Caco-2 (cell line): Measurements from ENCODE around the gene PDE10A. TPM values are rescaled to one million over a fixed set of nuclear protein-coding genes. Genes with fewer than 3 reads are reported as not detected.

Source experiments
- BruUV-seq: library from RNA; stranded (reverse); fragments of 400-500 nt; replicated peaks from 2 replicates; lab custom pipeline; 2021; lab: Mats Ljungman, UMichigan
- CTCF ChIA-PET: fragments of 300-600 bp; sonication (Branson Sonifier 250); formaldehyde crosslinking; loops from one replicate; lab custom pipeline; 2022; ENCODE audit warnings: antibody characterized with exemption; lab: Charles Lee
- POLR2A ChIA-PET: fragments of 300-600 bp; sonication (Branson Sonifier 250); formaldehyde crosslinking; loops from one replicate; lab custom pipeline; 2022; ENCODE audit warnings: antibody characterized with exemption; lab: Charles Lee
- DNase-seq, 2 experiments: peaks; one replicate each; pipeline versions ENCODE4 v3.0.0 to v3.0.0-alpha.2; 2020 to 2022
- H3K27me3 ChIP-seq: replicated peaks from 2 replicates; pipeline ENCODE4 v1.6.0; 2011; ENCODE audit warnings: low read length; ENCODE audit not compliant: control insufficient read depth, insufficient read depth
- H3K36me3 ChIP-seq: 2 replicates; pipeline ENCODE4 v1.5.1; 2011; ENCODE audit warnings: low read length; ENCODE audit not compliant: control insufficient read depth, insufficient read depth
- H3K4me1 ChIP-seq: fragments of 250-450 bp; sonication (Bioruptor Pico); 2 replicates; pipeline ENCODE4 v1.5.1; 2020; ENCODE audit warnings: mild to moderate bottlenecking
- H3K4me3 ChIP-seq: 2 replicates; pipeline ENCODE4 v1.5.1; 2011; ENCODE audit warnings: low read depth, mild to moderate bottlenecking, control low read depth, low read length
- H3K9me3 ChIP-seq: fragments of 250-450 bp; sonication (Bioruptor Pico); 2 replicates; pipeline ENCODE4 v1.5.1; 2020; ENCODE audit warnings: mild to moderate bottlenecking, moderate library complexity
- H3K27ac Mint-ChIP-seq: one replicate; pipeline ENCODE4 v1.8.0; 2022; ENCODE audit warnings: mixed read lengths; ENCODE audit not compliant: unreplicated experiment
- H3K27me3 Mint-ChIP-seq: one replicate; pipeline ENCODE4 v1.8.0; 2022; ENCODE audit warnings: mixed read lengths; ENCODE audit not compliant: insufficient read depth, unreplicated experiment
- H3K36me3 Mint-ChIP-seq: one replicate; pipeline ENCODE4 v1.8.0; 2022; ENCODE audit warnings: mild to moderate bottlenecking, mixed read lengths; ENCODE audit not compliant: insufficient read depth, unreplicated experiment
- H3K4me1 Mint-ChIP-seq: one replicate; pipeline ENCODE4 v1.8.0; 2022; ENCODE audit warnings: low read depth, mixed read lengths; ENCODE audit not compliant: unreplicated experiment
- H3K4me3 Mint-ChIP-seq: one replicate; pipeline ENCODE4 v1.8.0; 2022; ENCODE audit warnings: mild to moderate bottlenecking, moderate library complexity, mixed read lengths; ENCODE audit not compliant: unreplicated experiment
- H3K9me3 Mint-ChIP-seq: one replicate; pipeline ENCODE4 v1.8.0; 2022; ENCODE audit warnings: mixed read lengths; ENCODE audit not compliant: unreplicated experiment
- CTCF ChIP-seq, 2 experiments: fragments of 200-600 bp in 1 of 2; IDR thresholded peaks; 1 replicate in 1 of 2; 2 replicates in 1 of 2; pipeline versions ENCODE4 v1.5.1 to v1.8.0; 2011 to 2022; ENCODE audit warnings: antibody characterized with exemption in 1 of 2, control low read depth in 1 of 2, inconsistent platforms in 1 of 2, low read depth in 1 of 2, low read length in 1 of 2, mild to moderate bottlenecking in 1 of 2, moderate library complexity in 1 of 2; ENCODE audit not compliant: insufficient read depth in 1 of 2, severe bottlenecking in 1 of 2, unreplicated experiment in 1 of 2
- intact Hi-C: fragments of 100-400 bp; cut with micrococcal nuclease; formaldehyde crosslinking; loops from one replicate; pipeline ENCODE4 v1.10.0; 2022; ENCODE audit not compliant: unreplicated experiment
- total RNA-seq: library from RNA; stranded (reverse); gene quantifications from 2 replicates; pipeline ENCODE4 v1.2.3, GENCODE V29; 2022

Gene PDE10A
- total RNA-seq, 1 experiment from 2014 or later = 3.4 TPM

- no TSS peak for BruUV-seq
- Mint-ChIP-seq H3K36me3 (no peaks in the 10 kb centered on the region), H3K27me3 (no peaks in the 10 kb centered on the region), H3K4me1 (no peaks in the 10 kb centered on the region), H3K4me3 (no peak overlapping the region), H3K9me3 (peaks cover 11% of the 10 kb centered on the region), H3K27ac (no peak overlapping the region)
- TF ChIP-seq CTCF (IDR thresholded peaks at IDR 0.05; ENCODE audit: insufficient read depth in 1 of 2, low read depth in 1 of 2, low read length in 1 of 2, severe bottlenecking in 1 of 2, unreplicated experiment in 1 of 2) = no peak
- ChIA-PET CTCF (no interaction called here), POLR2A (no interaction called here)
- Histone ChIP-seq H3K4me3 (no peak overlapping the region), H3K27me3 (no peaks in the 10 kb centered on the region), H3K4me1 (no peaks in the 10 kb centered on the region), H3K36me3 (no peaks in the 10 kb centered on the region), H3K9me3 (no peaks in the 10 kb centered on the region)
- no peak for DNase-seq
- intact Hi-C loops = no loop called here
These were observed 78.0 kb downstream of the PDE10A start for GRCh38 chr6:165585060-165585459.

DNA sequence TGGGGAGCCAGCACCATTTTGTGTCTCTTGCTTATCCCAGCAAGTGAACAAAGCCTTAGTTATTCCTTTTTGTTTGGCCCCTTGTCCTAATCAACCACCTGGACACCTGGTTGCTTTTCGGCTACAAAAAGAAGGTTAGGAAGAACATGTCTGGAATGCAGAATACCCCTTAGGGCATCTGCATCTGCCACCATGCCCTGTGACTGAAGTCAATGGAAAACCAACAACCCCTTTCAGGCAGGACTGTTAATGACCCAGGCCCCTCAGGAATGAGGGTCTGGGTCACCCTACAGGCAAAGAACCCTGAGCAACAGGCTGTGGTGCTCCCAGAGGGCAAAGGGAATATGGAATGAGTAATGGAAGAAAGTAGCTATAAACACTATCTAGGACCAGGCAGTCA lies 78.5 kb downstream of the PDE10A start:
- no peak overlapping the region for H3K4me3 Mint-ChIP-seq
- no peak for DNase-seq
- CTCF ChIA-PET = no interaction called here
- BruUV-seq = no TSS peak
- no peaks in the 10 kb centered on the region for H3K9me3 ChIP-seq
- no peaks in the 10 kb centered on the region for H3K27me3 Mint-ChIP-seq
- peak overlapping the region; percentile 49 for H3K27ac Mint-ChIP-seq
- H3K4me1 Mint-ChIP-seq = no peaks in the 10 kb centered on the region
- peaks cover 11% of the 10 kb centered on the region for H3K9me3 Mint-ChIP-seq
- intact Hi-C loops = no loop called here
- no peaks in the 10 kb centered on the region for H3K4me1 ChIP-seq
- no peak overlapping the region for H3K4me3 ChIP-seq
- no peaks in the 10 kb centered on the region for H3K27me3 ChIP-seq
- H3K36me3 Mint-ChIP-seq = no peaks in the 10 kb centered on the region
- H3K36me3 ChIP-seq = no peaks in the 10 kb centered on the region
- POLR2A ChIA-PET = no interaction called here
- no peak for TF ChIP-seq CTCF (IDR thresholded peaks at IDR 0.05; ENCODE audit: insufficient read depth in 1 of 2, low read depth in 1 of 2, low read length in 1 of 2, severe bottlenecking in 1 of 2, unreplicated experiment in 1 of 2)

- CTCF ChIA-PET = no interaction called here
- intact Hi-C loops = no loop called here
- no peaks in the 10 kb centered on the region for H3K27me3 Mint-ChIP-seq
These were observed 81.4 kb downstream of the PDE10A start for GRCh38 chr6:165581678-165582077.

More at GRCh38 chr6:165581678-165582077, 81.4 kb downstream of the PDE10A start:
- no TSS peak for BruUV-seq
- no peaks in the 10 kb centered on the region for H3K9me3 ChIP-seq
- H3K27me3 ChIP-seq = no peaks in the 10 kb centered on the region
- POLR2A ChIA-PET = no interaction called here
- Mint-ChIP-seq H3K4me3 (no peak overlapping the region), H3K27ac (no peak overlapping the region), H3K36me3 (no peaks in the 10 kb centered on the region), H3K4me1 (no peaks in the 10 kb centered on the region), H3K9me3 (peaks cover 11% of the 10 kb centered on the region)
- H3K36me3 ChIP-seq = no peaks in the 10 kb centered on the region
- H3K4me1 ChIP-seq = no peaks in the 10 kb centered on the region
- DNase-seq = no peak
- no peak overlapping the region for H3K4me3 ChIP-seq
- TF ChIP-seq CTCF (IDR thresholded peaks at IDR 0.05; ENCODE audit: insufficient read depth in 1 of 2, low read depth in 1 of 2, low read length in 1 of 2, severe bottlenecking in 1 of 2, unreplicated experiment in 1 of 2) = no peak
